H1 (cell line): Measurements from ENCODE around the gene ZSCAN5A. TPM values are rescaled to one million over a fixed set of nuclear protein-coding genes. Genes with fewer than 3 reads are reported as not detected.

Source experiments
- CTCF ChIA-PET: fragments of 300-600 bp; sonication (Branson Sonifier 250); formaldehyde crosslinking; loops from one replicate; lab custom pipeline; 2021; ENCODE audit not compliant: partially characterized antibody; lab: Charles Lee
- POLR2A ChIA-PET: fragments of 300-600 bp; sonication (Branson Sonifier 250); formaldehyde crosslinking; loops from one replicate; lab custom pipeline; 2021; ENCODE audit warnings: inconsistent platforms; ENCODE audit not compliant: partially characterized antibody; lab: Charles Lee
- DNase-seq, 2 experiments: peaks; one replicate each; pipeline versions ENCODE4 v3.0.0 to v3.0.0-alpha.2; 2010 to 2022; ENCODE audit warnings: low spot score in 2 of 2, low read depth in 1 of 2, mixed read lengths in 1 of 2
- FAIRE-seq: peaks from 2 replicates; lab custom pipeline; 2011; peaks lifted over from hg19 to GRCh38; lab: Jason Lieb, UNC
- H2AFZ ChIP-seq: 2 replicates; pipeline ENCODE4 v1.8.1; 2012; ENCODE audit warnings: low read length, inconsistent platforms
- H2AK5ac ChIP-seq: 2 replicates; pipeline ENCODE4 v1.6.1; 2013; ENCODE audit warnings: low read depth, low read length
- H2BK120ac ChIP-seq: replicated peaks from 2 replicates; pipeline ENCODE3; 2013; ENCODE audit warnings: low read depth, low read length, inconsistent platforms
- H2BK12ac ChIP-seq: 2 replicates; pipeline ENCODE4 v1.6.1; 2013; ENCODE audit warnings: low read depth, low read length
- H2BK15ac ChIP-seq: 2 replicates; pipeline ENCODE4 v1.6.1; 2013; ENCODE audit warnings: low read length
- H2BK20ac ChIP-seq: 2 replicates; pipeline ENCODE4 v1.6.1; 2013; ENCODE audit warnings: low read length
- H2BK5ac ChIP-seq: 2 replicates; pipeline ENCODE4 v1.6.1; 2013; ENCODE audit warnings: low read depth, low read length
- H3K14ac ChIP-seq: 2 replicates; pipeline ENCODE4 v1.6.1; 2013; ENCODE audit warnings: inconsistent platforms; ENCODE audit not compliant: insufficient read length
- H3K18ac ChIP-seq: 2 replicates; pipeline ENCODE4 v1.6.1; 2013; ENCODE audit warnings: low read length; ENCODE audit errors: extremely low read depth
- H3K23ac ChIP-seq: 2 replicates; pipeline ENCODE4 v1.6.1; 2013; ENCODE audit warnings: inconsistent platforms; ENCODE audit not compliant: insufficient read length
- H3K23me2 ChIP-seq: 2 replicates; pipeline ENCODE4 v1.6.1; 2013; ENCODE audit warnings: low read depth, low read length
- H3K27ac ChIP-seq: 2 replicates; pipeline ENCODE4 v1.6.1; 2011; ENCODE audit warnings: low read depth, low read length, inconsistent platforms
- H3K27me3 ChIP-seq, 4 experiments: replicated peaks in 1 of 4; 1 replicate in 1 of 4; 2 replicates in 3 of 4; pipeline versions ENCODE4 v1.6.1 to v1.8.1; 2011 to 2013; ENCODE audit warnings: low read length in 3 of 4, mild to moderate bottlenecking in 3 of 4, inconsistent platforms in 2 of 4, mixed read lengths in 2 of 4, moderate library complexity in 1 of 4; ENCODE audit not compliant: control insufficient read depth in 3 of 4, insufficient read depth in 3 of 4; ENCODE audit errors: extremely low read depth in 1 of 4
- H3K36me3 ChIP-seq, 4 experiments: 2 replicates each; pipeline versions ENCODE4 v1.6.1 to v1.8.1; 2011 to 2013; ENCODE audit warnings: mild to moderate bottlenecking in 4 of 4, low read length in 3 of 4, moderate library complexity in 2 of 4, control low read depth in 1 of 4, inconsistent platforms in 1 of 4; ENCODE audit not compliant: insufficient read depth in 4 of 4, control insufficient read depth in 2 of 4
- H3K4ac ChIP-seq: replicated peaks from 2 replicates; pipeline ENCODE3; 2013; ENCODE audit warnings: low read length, low read depth, mixed read lengths, inconsistent platforms; ENCODE audit not compliant: insufficient read length
- H3K4me1 ChIP-seq, 4 experiments: replicated peaks in 1 of 4; 1 replicate in 1 of 4; 2 replicates in 3 of 4; pipeline versions ENCODE4 v1.6.1 to v1.8.1; 2011 to 2013; ENCODE audit warnings: low read length in 3 of 4, inconsistent platforms in 2 of 4, mixed read lengths in 1 of 4; ENCODE audit not compliant: insufficient read depth in 4 of 4, control insufficient read depth in 3 of 4
- H3K4me2 ChIP-seq, 2 experiments: 2 replicates each; pipeline versions ENCODE4 v1.6.1 to v1.8.1; 2011 to 2013; ENCODE audit warnings: low read depth in 2 of 2, low read length in 2 of 2, control low read depth in 1 of 2, inconsistent platforms in 1 of 2, mild to moderate bottlenecking in 1 of 2; ENCODE audit not compliant: insufficient read depth in 1 of 2
- H3K4me3 ChIP-seq, 4 experiments: fragments of 200-600, 300-600 bp in 1 of 4; sonication (generic), shearing (Covaris generic), sonication (Bioruptor Twin) in 1 of 4; 2 replicates each; pipeline versions ENCODE4 v1.5.1 to v1.8.1; 2011 to 2016; ENCODE audit warnings: low read length in 4 of 4, low read depth in 3 of 4, control low read depth in 2 of 4, inconsistent platforms in 2 of 4, mild to moderate bottlenecking in 2 of 4, mixed read lengths in 1 of 4, moderate library complexity in 1 of 4; ENCODE audit not compliant: insufficient read depth in 2 of 4; ENCODE audit errors: extremely low read depth in 1 of 4
- H3K56ac ChIP-seq: replicated peaks from 2 replicates; pipeline ENCODE3; 2013; ENCODE audit warnings: low read depth, mild to moderate bottlenecking, mixed read lengths, low read length, inconsistent platforms; ENCODE audit not compliant: insufficient read length
- H3K79me1 ChIP-seq: 2 replicates; pipeline ENCODE4 v1.6.1; 2013; ENCODE audit warnings: low read depth, low read length, control low read depth
- H3K79me2 ChIP-seq, 2 experiments: 2 replicates each; pipeline versions ENCODE4 v1.6.1 to v1.8.1; 2012 to 2013; ENCODE audit warnings: low read length in 2 of 2, mild to moderate bottlenecking in 2 of 2, inconsistent platforms in 1 of 2; ENCODE audit not compliant: insufficient read depth in 2 of 2, control insufficient read depth in 1 of 2
- H3K9ac ChIP-seq, 4 experiments: replicated peaks in 1 of 4; 1 replicate in 1 of 4; 2 replicates in 3 of 4; pipeline versions ENCODE4 v1.6.1 to v1.8.1; 2011 to 2013; ENCODE audit warnings: low read depth in 3 of 4, low read length in 3 of 4, control low read depth in 2 of 4, mild to moderate bottlenecking in 2 of 4, moderate library complexity in 2 of 4, inconsistent platforms in 1 of 4; ENCODE audit errors: extremely low read depth in 1 of 4
- H3K9me3 ChIP-seq, 2 experiments: 2 replicates each; pipeline versions ENCODE4 v1.6.1 to v1.8.1; 2012 to 2013; ENCODE audit warnings: mild to moderate bottlenecking in 2 of 2, moderate library complexity in 2 of 2, control low read depth in 1 of 2, inconsistent platforms in 1 of 2, low read depth in 1 of 2, low read length in 1 of 2, mixed read lengths in 1 of 2; ENCODE audit not compliant: insufficient read depth in 2 of 2
- H4K20me1 ChIP-seq, 2 experiments: replicated peaks in 1 of 2; 2 replicates each; pipeline versions ENCODE3 to v1.8.1; 2011 to 2013; ENCODE audit warnings: inconsistent platforms in 2 of 2, low read length in 2 of 2, mild to moderate bottlenecking in 1 of 2; ENCODE audit not compliant: insufficient read depth in 2 of 2, control insufficient read depth in 1 of 2
- H4K5ac ChIP-seq: 2 replicates; pipeline ENCODE4 v1.6.1; 2013; ENCODE audit warnings: low read length, low read depth, mixed read lengths, inconsistent platforms; ENCODE audit not compliant: insufficient read length
- H4K8ac ChIP-seq: 2 replicates; pipeline ENCODE4 v1.8.0; 2013; ENCODE audit warnings: mild to moderate bottlenecking, moderate library complexity, low read length, inconsistent platforms; ENCODE audit not compliant: insufficient read depth; ENCODE audit errors: extremely low read depth
- H4K91ac ChIP-seq: replicated peaks from 2 replicates; pipeline ENCODE3; 2013; ENCODE audit warnings: low read length, mixed read lengths, inconsistent platforms; ENCODE audit not compliant: insufficient read length
- BRCA1 ChIP-seq: IDR thresholded peaks from 2 replicates; pipeline ENCODE4 v1.6.1; 2012; ENCODE audit warnings: low read depth, low read length, improper control_type of control experiment
- CHD1 ChIP-seq: IDR thresholded peaks from 2 replicates; pipeline ENCODE4 v1.6.1; 2012; ENCODE audit warnings: low read depth, low read length, improper control_type of control experiment
- EGR1 ChIP-seq: IDR thresholded peaks from 2 replicates; pipeline ENCODE4 v1.6.1; 2011; ENCODE audit warnings: low read depth, low read length, borderline replicate concordance
- EP300 ChIP-seq, 2 experiments: IDR thresholded peaks; 1 replicate in 1 of 2; 2 replicates in 1 of 2; pipeline ENCODE4 v1.6.1; 2011 to 2012; ENCODE audit warnings: low read depth in 2 of 2, low read length in 2 of 2, mild to moderate bottlenecking in 2 of 2, borderline replicate concordance in 1 of 2, inconsistent platforms in 1 of 2, moderate library complexity in 1 of 2
- JUN ChIP-seq: IDR thresholded peaks from 2 replicates; pipeline ENCODE4 v1.6.1; 2011; ENCODE audit warnings: low read depth, mild to moderate bottlenecking, improper control_type of control experiment, low read length
- PHF8 ChIP-seq: fragments of 200-600 bp; sonication (generic); conservative IDR thresholded peaks from 2 replicates; pipeline ENCODE4 v1.7.1; 2012; ENCODE audit warnings: low read depth, mild to moderate bottlenecking, inconsistent platforms, low read length, moderate library complexity
- SIX5 ChIP-seq: IDR thresholded peaks from 2 replicates; pipeline ENCODE4 v1.6.1; 2011; ENCODE audit warnings: mild to moderate bottlenecking, low read depth, low read length
- TEAD4 ChIP-seq: IDR thresholded peaks from 2 replicates; pipeline ENCODE4 v1.6.1; 2012; ENCODE audit warnings: low read depth, low read length, inconsistent platforms, mixed read lengths
- WGBS, 2 experiments: shearing (Covaris generic) in 1 of 2; methylation state at CpG; one replicate each; pipeline versions ENCODE4 v1.1.6 to v1.1.7; 2013 to 2015; ENCODE audit warnings: low lambda C conversion rate in 2 of 2, mixed read lengths in 2 of 2, inconsistent platforms in 1 of 2, low coverage in 1 of 2, missing lambda C conversion rate in 1 of 2; ENCODE audit not compliant: insufficient replicate concordance in 2 of 2, insufficient coverage in 1 of 2, insufficient read length in 1 of 2; ENCODE audit errors: extremely low coverage in 1 of 2, missing lambda C conversion rate in 1 of 2; 5-methylcytosine and 5-hydroxymethylcytosine counted together
- polyA plus RNA-seq, 7 experiments: library from polyadenylated mRNA; depleted of rRNA in 3 of 7; stranded (reverse) in 5 of 7; unstranded in 2 of 7; fragments of >200 nt in 5 of 7; fragments of 200-250 nt in 2 of 7; gene quantifications; 1 replicate in 5 of 7; 2 replicates in 1 of 7; 4 replicates in 1 of 7; pipeline versions ENCODE4 v1.2.1 to v1.2.3, GENCODE V29; 2011 to 2013; ENCODE audit warnings: missing spikeins in 2 of 7, mixed read lengths in 2 of 7
- total RNA-seq: library from RNA; stranded (reverse); fragmentation: NEBNext Ultra II Directional; extraction: Animal tissue kit (Norgen Biotek cat#: 25700); gene quantifications from 2 replicates; pipeline ENCODE4 v1.2.1, GENCODE V29; 2021
- TF ChIP-seq, protein P1 (sequence below), 3 experiments: IDR thresholded peaks; 1 replicate in 2 of 3; 2 replicates in 1 of 3; pipeline versions ENCODE4 v1.5.1 to v1.6.1; 2011; ENCODE audit warnings: low read length in 3 of 3, mild to moderate bottlenecking in 3 of 3, inconsistent platforms in 2 of 3, low read depth in 1 of 3, moderate library complexity in 1 of 3; ENCODE audit not compliant: insufficient read depth in 1 of 3; ENCODE audit errors: control extremely low read depth in 1 of 3
- TF ChIP-seq, protein P2 (sequence below): IDR thresholded peaks from 2 replicates; pipeline ENCODE4 v1.6.1; 2012; ENCODE audit warnings: inconsistent platforms

ZSCAN5A gene
- total and polyA plus RNA-seq, 2 of the 8 experiments (the other 6 are each of a cell fraction or from before 2014, with no cell fraction given) = 8.6 to 11.0 TPM

DNA sequence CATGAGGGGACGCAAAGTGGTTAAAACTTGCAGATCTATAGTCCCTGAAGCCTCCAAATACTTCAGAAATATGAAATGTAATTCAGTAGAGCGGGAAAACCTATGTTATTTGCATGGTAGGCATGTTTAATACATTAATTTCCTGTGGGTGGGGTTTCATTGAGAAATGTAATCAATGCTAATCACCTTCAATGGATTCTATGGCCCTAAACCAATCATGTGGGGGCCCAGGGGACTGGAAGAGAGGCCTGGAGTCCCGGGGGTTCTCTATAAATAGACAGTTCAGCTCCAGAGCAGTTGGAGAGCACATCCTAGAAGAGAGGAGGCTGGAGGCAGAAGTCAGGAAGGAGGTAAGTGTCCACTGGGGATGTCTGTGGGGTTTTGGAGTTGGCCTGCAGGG lies 112.7 kb downstream of the ZSCAN5A start, which contains the start of gene ZSCAN5C:
ZSCAN5C (plus strand) TSS at position 301 of the 400 bp plus-strand sequence. CDS start 3,641 bp downstream, outside the sequence.
- Histone ChIP-seq H2BK20ac (no peak within 1 kb of the TSS), H2BK5ac (no peak within 1 kb of the TSS), H3K36me3 (no peaks in the 10 kb centered on the region), H3K4me1 (no peaks in the 10 kb centered on the region; a peak in 1 of 7 replicates), H3K23ac (no peak within 1 kb of the TSS), H3K27ac (no peak within 1 kb of the TSS), H4K91ac (no peak within 1 kb of the TSS), H3K4me3 (no peak within 1 kb of the TSS), H3K4ac (no peak within 1 kb of the TSS), H4K8ac (no peak within 1 kb of the TSS), H3K14ac (no peak within 1 kb of the TSS), H3K4me2 (no peak within 1 kb of the TSS), H2AK5ac (no peak within 1 kb of the TSS), H3K79me2 (no peaks in the 10 kb centered on the region), H3K18ac (no peak within 1 kb of the TSS), H4K20me1 (no peaks in the 10 kb centered on the region), H4K5ac (no peak within 1 kb of the TSS), H2AFZ (no peak within 1 kb of the TSS), H2BK15ac (no peak within 1 kb of the TSS), H3K79me1 (no peaks in the 10 kb centered on the region), H2BK12ac (no peak within 1 kb of the TSS), H3K9me3 (no peaks in the 10 kb centered on the region), H3K23me2 (no peaks in the 10 kb centered on the region), H2BK120ac (no peak within 1 kb of the TSS), H3K9ac (no peak within 1 kb of the TSS), H3K27me3 (no peaks in the 10 kb centered on the region; a peak in 1 of 7 replicates), H3K56ac (no peak within 1 kb of the TSS)
- POLR2A ChIA-PET = no interaction called here
- TF ChIP-seq, protein P1, sequence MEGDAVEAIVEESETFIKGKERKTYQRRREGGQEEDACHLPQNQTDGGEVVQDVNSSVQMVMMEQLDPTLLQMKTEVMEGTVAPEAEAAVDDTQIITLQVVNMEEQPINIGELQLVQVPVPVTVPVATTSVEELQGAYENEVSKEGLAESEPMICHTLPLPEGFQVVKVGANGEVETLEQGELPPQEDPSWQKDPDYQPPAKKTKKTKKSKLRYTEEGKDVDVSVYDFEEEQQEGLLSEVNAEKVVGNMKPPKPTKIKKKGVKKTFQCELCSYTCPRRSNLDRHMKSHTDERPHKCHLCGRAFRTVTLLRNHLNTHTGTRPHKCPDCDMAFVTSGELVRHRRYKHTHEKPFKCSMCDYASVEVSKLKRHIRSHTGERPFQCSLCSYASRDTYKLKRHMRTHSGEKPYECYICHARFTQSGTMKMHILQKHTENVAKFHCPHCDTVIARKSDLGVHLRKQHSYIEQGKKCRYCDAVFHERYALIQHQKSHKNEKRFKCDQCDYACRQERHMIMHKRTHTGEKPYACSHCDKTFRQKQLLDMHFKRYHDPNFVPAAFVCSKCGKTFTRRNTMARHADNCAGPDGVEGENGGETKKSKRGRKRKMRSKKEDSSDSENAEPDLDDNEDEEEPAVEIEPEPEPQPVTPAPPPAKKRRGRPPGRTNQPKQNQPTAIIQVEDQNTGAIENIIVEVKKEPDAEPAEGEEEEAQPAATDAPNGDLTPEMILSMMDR (IDR thresholded peaks at IDR 0.05; ENCODE audit: control extremely low read depth in 1 of 3, insufficient read depth in 1 of 3, low read depth in 1 of 3, low read length in 3 of 3) = no peak
- TF ChIP-seq, protein P2, sequence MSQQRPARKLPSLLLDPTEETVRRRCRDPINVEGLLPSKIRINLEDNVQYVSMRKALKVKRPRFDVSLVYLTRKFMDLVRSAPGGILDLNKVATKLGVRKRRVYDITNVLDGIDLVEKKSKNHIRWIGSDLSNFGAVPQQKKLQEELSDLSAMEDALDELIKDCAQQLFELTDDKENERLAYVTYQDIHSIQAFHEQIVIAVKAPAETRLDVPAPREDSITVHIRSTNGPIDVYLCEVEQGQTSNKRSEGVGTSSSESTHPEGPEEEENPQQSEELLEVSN = no peak
- no peak for TF ChIP-seq CHD1
- TF ChIP-seq TEAD4 = no peak
- no peak for TF ChIP-seq EGR1
- no peak for TF ChIP-seq BRCA1
- no peak for TF ChIP-seq EP300 (IDR thresholded peaks at IDR 0.05; ENCODE audit: borderline replicate concordance in 1 of 2, low read depth in 2 of 2, low read length in 2 of 2)
- TF ChIP-seq JUN = no peak
- TF ChIP-seq SIX5 = no peak
- TF ChIP-seq PHF8 = no peak
- DNase-seq (no peak), FAIRE-seq (no peak)
- whole genome bisulfite sequencing, 2 experiments = 83% methylated on average over 3 of the region's 3 CpGs; no CpG with 5 or more reads in 1 of the 2 experiments
- CTCF ChIA-PET = interaction anchor here (1.2 kb wide), 1 partner anchor 121 kb away, joined by 3 read pairs; no protein-coding TSS in a partner anchor
